CD4-positive, alpha-beta T cell treated with Interleukin-6 at 100 ng/mL for 8 hours (primary cell): ENCODE measurements around the gene IL17RB.

Experiments
- DNase-seq: peaks from one replicate; pipeline ENCODE4 v3.0.0-alpha.2; 2020; ENCODE audit warnings: mixed read lengths, low spot score

Gene IL17RB

GRCh38 chr3:53860196-53860595, 13.8 kb downstream of the IL17RB start:
- DNase-seq = no peak

- DNase-seq = no peak
These were observed 15.9 kb downstream of the IL17RB start for GRCh38 chr3:53862241-53862640.

GRCh38 chr3:53863145-53863544, 16.8 kb downstream of the IL17RB start:
- no peak for DNase-seq

GRCh38 chr3:53865732-53866499, 19.5 kb downstream of the IL17RB start:
- no peak for DNase-seq

DNA sequence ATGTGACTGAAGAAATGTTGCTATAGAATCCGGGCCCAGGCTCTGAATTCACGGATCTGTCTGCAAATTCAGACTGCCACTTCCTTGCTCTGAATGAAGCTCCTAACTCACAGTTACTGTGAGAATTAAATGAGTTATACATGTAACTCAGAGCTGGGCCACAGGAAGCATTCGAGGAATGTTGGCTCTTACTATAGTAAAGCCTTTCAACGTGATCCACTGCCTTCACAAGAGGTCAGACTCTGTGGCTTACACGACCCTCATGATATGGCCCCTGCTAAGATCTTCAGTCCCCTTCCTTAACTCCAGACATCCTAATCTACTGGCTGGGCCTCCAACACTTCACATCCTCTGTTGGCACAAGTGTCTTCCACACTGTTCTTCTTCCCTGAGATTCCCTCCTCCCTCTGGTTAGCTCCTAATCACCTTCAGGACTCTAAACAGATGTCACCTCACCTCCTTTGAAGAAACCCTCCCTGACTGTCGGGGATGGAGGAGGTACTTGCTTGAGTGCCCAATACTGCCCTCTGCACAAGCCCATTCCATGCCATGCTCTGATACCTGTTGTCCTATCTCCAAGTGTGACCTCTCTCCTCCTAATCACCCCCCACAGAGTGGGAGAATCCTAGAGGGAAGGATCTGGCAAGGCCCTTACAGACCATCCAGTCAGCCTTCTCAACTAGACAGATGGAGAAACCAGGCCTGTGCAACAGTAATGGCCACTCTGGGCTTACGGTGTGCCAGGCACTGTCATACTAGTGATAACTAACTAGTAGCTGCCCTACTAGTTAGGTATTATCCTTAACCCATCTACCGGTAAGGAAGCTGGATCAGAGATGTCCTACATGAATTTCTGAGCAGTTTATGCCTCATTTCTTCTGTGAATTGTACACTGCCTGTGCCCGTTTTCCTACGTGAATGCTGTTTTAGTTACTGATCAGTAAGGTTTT, 34.3 kb downstream of the IL17RB start:
- no peak for DNase-seq

- peak; percentile 84 for DNase-seq
These were observed 35.6 kb downstream of the IL17RB start, which contains the start of gene ACTR8 for GRCh38 chr3:53881691-53882593. Gene ACTR8 (minus strand): TSS chr3:53882152. CDS start chr3:53882101, 51 bp downstream.

GRCh38 chr3:53883008-53883407, 36.6 kb downstream of the IL17RB start:
- DNase-seq = no peak

DNA sequence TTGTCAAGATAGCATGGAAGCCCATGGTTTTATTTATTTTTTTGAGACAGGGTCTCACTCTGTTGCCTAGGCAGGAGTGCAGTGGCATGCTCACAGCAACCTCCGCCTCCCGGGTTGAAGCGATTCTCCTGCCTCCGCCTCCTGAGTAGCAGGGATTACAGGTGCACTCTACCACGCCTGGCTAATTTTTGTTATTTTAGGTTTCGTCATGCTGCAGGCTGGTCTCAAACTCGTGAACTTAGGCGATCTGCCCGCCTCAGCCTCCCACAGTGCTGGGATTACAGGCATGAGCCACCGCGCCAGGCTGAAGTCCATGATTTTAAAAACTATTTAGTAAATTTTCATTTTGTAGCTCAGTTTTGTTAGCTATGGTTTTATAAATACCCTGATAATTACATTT, 38.3 kb downstream of the IL17RB start:
- DNase-seq = no peak

- no peak for DNase-seq
These were observed 38.9 kb downstream of the IL17RB start for GRCh38 chr3:53885239-53885638.

DNA sequence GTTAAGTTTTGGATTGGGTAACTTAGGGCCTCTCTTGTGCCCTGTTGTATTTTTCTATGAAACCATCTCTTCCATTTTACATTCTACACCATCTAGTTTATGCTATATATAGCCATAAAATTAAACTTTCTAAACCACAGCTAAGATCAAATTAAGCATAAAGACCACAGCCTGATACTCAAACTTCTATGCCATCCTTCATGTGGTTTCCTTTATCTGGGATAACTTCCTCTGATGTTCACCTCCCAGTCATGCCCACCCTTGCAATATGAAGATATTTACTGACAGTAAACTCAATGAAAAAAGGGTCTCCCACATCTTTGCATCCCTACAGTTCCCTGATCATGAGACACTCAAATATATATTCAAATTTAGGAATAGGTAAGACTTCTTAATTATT, 41.1 kb downstream of the IL17RB start:
- no peak for DNase-seq

DNA sequence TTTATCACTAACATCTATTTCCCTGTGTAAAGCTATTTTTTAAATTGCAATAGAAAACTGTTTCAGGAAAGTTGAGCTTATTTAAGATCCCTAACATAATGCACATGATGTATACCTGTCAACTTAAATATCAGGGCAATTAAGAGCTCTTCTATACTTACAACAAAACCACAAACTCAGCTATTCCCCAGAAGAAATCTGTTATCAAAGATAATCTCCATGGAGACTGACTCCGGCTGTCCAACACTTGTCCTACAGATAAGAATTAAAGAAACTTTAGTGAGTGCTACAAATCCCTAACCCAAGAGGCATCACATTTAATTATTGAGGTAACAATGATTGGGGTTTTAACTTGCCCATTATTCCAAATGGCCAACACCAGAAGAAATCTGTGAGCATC, 41.9 kb downstream of the IL17RB start:
- no peak for DNase-seq

- DNase-seq = peak; percentile 34
These were observed 44.5 kb downstream of the IL17RB start for GRCh38 chr3:53890726-53891475.

- peak; percentile 98 for DNase-seq
These were observed 45.3 kb downstream of the IL17RB start, which contains the start of gene SELENOK for GRCh38 chr3:53891497-53892285. Gene SELENOK (minus strand): TSS chr3:53891859.

- DNase-seq = no peak
These were observed 45.9 kb downstream of the IL17RB start for GRCh38 chr3:53892286-53892637.

GRCh38 chr3:53899750-53900149, 53.4 kb downstream of the IL17RB start:
- DNase-seq = no peak

DNA sequence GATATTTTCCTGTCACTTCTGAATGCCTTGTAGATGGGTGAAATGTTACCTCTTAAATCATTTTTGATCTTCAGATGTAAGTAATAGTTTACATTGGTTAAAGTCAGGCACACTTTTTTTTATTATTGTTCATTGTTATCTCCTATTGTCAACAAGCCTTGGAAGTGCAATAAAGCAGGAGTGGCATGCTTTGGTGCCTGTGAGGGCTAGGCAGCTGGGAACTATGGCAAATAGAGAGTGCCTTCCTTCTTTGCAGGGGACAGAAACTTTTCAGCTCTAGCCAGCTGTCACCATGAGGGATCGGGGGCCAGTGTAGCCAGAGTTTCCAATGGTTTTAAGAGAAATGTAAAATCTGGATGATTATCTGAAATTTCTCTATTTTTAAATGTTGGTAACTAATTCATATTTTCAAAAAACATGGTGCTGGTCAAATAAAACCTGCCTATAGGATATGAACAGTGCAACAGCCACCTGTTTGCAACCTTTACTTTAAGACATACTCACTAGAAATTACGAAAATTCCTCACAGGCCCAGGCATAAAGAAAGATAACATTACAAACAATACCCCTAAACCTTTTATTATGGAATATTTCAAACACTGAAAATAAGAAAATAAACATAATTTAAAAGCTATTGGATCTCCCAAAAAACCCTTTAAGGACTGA, 54.4 kb downstream of the IL17RB start:
- no peak for DNase-seq

DNA sequence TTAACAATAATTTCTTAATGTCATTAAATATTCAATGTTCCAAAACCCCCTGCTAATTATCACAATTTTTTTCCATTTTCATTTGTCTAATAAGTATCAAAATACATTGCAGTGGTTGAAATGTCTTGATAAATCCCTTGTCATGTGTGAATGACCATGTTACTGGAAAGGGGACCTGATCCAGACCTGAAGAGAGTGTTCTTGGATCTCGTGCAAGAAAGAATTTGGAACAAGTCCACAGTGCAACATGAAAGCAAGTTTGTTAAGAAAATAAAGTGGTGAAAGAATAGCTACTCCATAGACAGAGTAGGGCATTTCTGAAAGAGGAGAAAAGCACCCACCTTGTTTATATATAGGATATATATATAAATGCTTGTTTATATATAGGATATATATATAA, 55.7 kb downstream of the IL17RB start:
- no peak for DNase-seq

- DNase-seq = no peak
These were observed 56.3 kb downstream of the IL17RB start for GRCh38 chr3:53902711-53903110.

DNA sequence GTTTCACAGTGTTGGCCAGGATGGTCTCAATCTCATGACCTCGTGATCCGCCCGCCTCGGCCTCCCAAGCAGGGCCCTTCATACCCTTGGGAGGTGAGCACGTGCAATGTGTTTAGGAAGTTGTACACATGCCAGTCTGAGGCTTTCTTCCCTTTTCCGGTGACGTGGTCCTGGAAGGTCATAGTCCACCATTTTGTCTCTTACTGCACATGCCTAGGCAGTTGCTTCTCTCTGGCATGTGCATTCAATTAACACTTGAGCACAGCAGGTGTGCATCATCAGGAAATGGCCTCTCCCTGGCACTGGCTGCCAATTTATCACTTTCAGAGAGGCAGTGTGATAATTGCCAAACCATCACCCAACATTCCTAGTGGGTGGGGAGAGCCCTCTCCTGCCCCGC, 67.0 kb downstream of the IL17RB start:
- no peak for DNase-seq
